ENCODE measurements around the gene LDLRAD4. TPM values are rescaled to one million over a fixed set of nuclear protein-coding genes. Genes with fewer than 3 reads are reported as not detected.

The LDLRAD4 gene
- total and polyA plus RNA-seq, 8 donors: 2.0 to 47.9 (median 9.0) TPM

GRCh38 chr18:13372531-13372951 lies 154.0 kb downstream of the LDLRAD4 start:
- no peak overlapping the region for H3K4me3 ChIP-seq
- intact Hi-C loops (cut with DNase I; ENCODE audit: low total_unique reads): no loop called here
- H3K36me3 ChIP-seq: no peaks in the 10 kb centered on the region
- TF ChIP-seq CTCF (IDR thresholded peaks at IDR 0.05): no peak
- no peak for TF ChIP-seq POLR2A (IDR thresholded peaks at IDR 0.05)
- no peak for TF ChIP-seq EP300 (IDR thresholded peaks at IDR 0.05)
- TF ChIP-seq POLR2AphosphoS5 (IDR thresholded peaks at IDR 0.05): no peak
- no peak overlapping the region for H3K27ac ChIP-seq
- no peak for DNase-seq
- no peaks in the 10 kb centered on the region for H3K9me3 ChIP-seq
- no peaks in the 10 kb centered on the region for H3K27me3 ChIP-seq
- WGBS, 5 donors: 74 to 85% (median 78%) methylated on average over 8 of the region's 8 CpGs
- H3K4me1 ChIP-seq: peaks cover 10 to 37% (median 21%) of the 10 kb centered on the region in 4 donors

GRCh38 chr18:13374096-13374467 lies 155.5 kb downstream of the LDLRAD4 start:
- Histone ChIP-seq H3K4me1 (peaks cover 10 to 35% (median 23%) of the 10 kb centered on the region in 4 donors), H3K27me3 (no peaks in the 10 kb centered on the region), H3K9me3 (no peaks in the 10 kb centered on the region), H3K4me3 (no peak overlapping the region), H3K27ac (no peak overlapping the region), H3K36me3 (no peaks in the 10 kb centered on the region)
- TF ChIP-seq POLR2A (IDR thresholded peaks at IDR 0.05): no peak
- TF ChIP-seq EP300 (IDR thresholded peaks at IDR 0.05): no peak
- TF ChIP-seq CTCF (IDR thresholded peaks at IDR 0.05): no peak
- no peak for TF ChIP-seq POLR2AphosphoS5 (IDR thresholded peaks at IDR 0.05)
- WGBS, 5 donors: 73 to 81% (median 79%) methylated on average over 3 to 4 of the region's 4 CpGs
- intact Hi-C loops (cut with DNase I; ENCODE audit: low total_unique reads): no loop called here
- no peak for DNase-seq

GRCh38 chr18:13374468-13375301 lies 156.1 kb downstream of the LDLRAD4 start:
- H3K36me3 ChIP-seq: no peaks in the 10 kb centered on the region
- no peak for DNase-seq
- no peak for TF ChIP-seq POLR2AphosphoS5 (IDR thresholded peaks at IDR 0.05)
- TF ChIP-seq POLR2A (IDR thresholded peaks at IDR 0.05): no peak
- TF ChIP-seq EP300 (IDR thresholded peaks at IDR 0.05): no peak
- no peak for TF ChIP-seq CTCF (IDR thresholded peaks at IDR 0.05)
- WGBS, 5 donors: 68 to 76% (median 73%) methylated on average over 17 of the region's 17 CpGs
- H3K4me3 ChIP-seq: no peak overlapping the region
- peaks cover 10 to 39% (median 22%) of the 10 kb centered on the region in 4 donors for H3K4me1 ChIP-seq
- intact Hi-C loops (cut with DNase I; ENCODE audit: low total_unique reads): no loop called here
- no peaks in the 10 kb centered on the region for H3K9me3 ChIP-seq
- no peaks in the 10 kb centered on the region for H3K27me3 ChIP-seq
- H3K27ac ChIP-seq: peak overlapping the region in 3 of 5 donors; percentile 52 to 65 (median 61)

GRCh38 chr18:13375302-13376255 lies 157.0 kb downstream of the LDLRAD4 start:
- no peaks in the 10 kb centered on the region for H3K36me3 ChIP-seq
- intact Hi-C loops (cut with DNase I; ENCODE audit: low total_unique reads): no loop called here
- H3K4me3 ChIP-seq: no peak overlapping the region
- peak overlapping the region in 4 of 5 donors; percentile 7 to 65 (median 56) for H3K27ac ChIP-seq
- peaks cover 10 to 41% (median 24%) of the 10 kb centered on the region in 4 donors for H3K4me1 ChIP-seq
- DNase-seq: peak in 1 of 2 donors; percentile 74
- TF ChIP-seq EP300 (IDR thresholded peaks at IDR 0.05) (no peak), CTCF (IDR thresholded peaks at IDR 0.05) (no peak), POLR2AphosphoS5 (IDR thresholded peaks at IDR 0.05) (peak in 1 of 3 donors; percentile 58), POLR2A (IDR thresholded peaks at IDR 0.05) (no peak)
- no peaks in the 10 kb centered on the region for H3K9me3 ChIP-seq
- 69 to 77% (median 74%) methylated on average over 19 of the region's 19 CpGs for WGBS, 5 donors
- no peaks in the 10 kb centered on the region for H3K27me3 ChIP-seq

Measured in stomach (tissue), 9 donors.